HG03103 (cell line): ENCODE measurements around the gene CD40.

ENCODE experiments used
- ATAC-seq: cut with Tn5 transposase; IDR thresholded peaks from one replicate; pipeline ENCODE4 v1.9.1; 2021; ENCODE audit warnings: low read depth; ENCODE audit not compliant: unreplicated experiment

CD40 gene

GRCh38 chr20:46117704-46118467, at the start of gene CD40:
CD40 (plus strand) TSS chr20:46118314; CDS start chr20:46118344, 30 bp downstream.
- ATAC-seq: peak; percentile 58

GRCh38 chr20:46070215-46070900, 47.8 kb upstream of the CD40 start:
- no peak for ATAC-seq

- no peak for ATAC-seq
These were observed 46.5 kb upstream of the CD40 start for GRCh38 chr20:46071573-46071972.

- ATAC-seq: no peak
These were observed 45.1 kb upstream of the CD40 start for GRCh38 chr20:46073024-46073423.

GRCh38 chr20:46073443-46073842, 44.7 kb upstream of the CD40 start:
- ATAC-seq: no peak

- ATAC-seq: no peak
These were observed 44.1 kb upstream of the CD40 start for GRCh38 chr20:46074006-46074405.

- no peak for ATAC-seq
These were observed 41.3 kb upstream of the CD40 start for GRCh38 chr20:46076806-46077205.

GRCh38 chr20:46077642-46078305, 40.3 kb upstream of the CD40 start:
- ATAC-seq: no peak

- no peak for ATAC-seq
These were observed 39.2 kb upstream of the CD40 start for GRCh38 chr20:46078954-46079353.

- ATAC-seq: no peak
These were observed 37.0 kb upstream of the CD40 start for GRCh38 chr20:46081074-46081473.

GRCh38 chr20:46083101-46083500, 35.0 kb upstream of the CD40 start:
- no peak for ATAC-seq

- no peak for ATAC-seq
These were observed 34.5 kb upstream of the CD40 start for GRCh38 chr20:46083531-46084061.

- ATAC-seq: no peak
These were observed 33.3 kb upstream of the CD40 start for GRCh38 chr20:46084805-46085178.

- no peak for ATAC-seq
These were observed 32.8 kb upstream of the CD40 start for GRCh38 chr20:46085179-46085851.

GRCh38 chr20:46087161-46087560, 31.0 kb upstream of the CD40 start:
- ATAC-seq: no peak

GRCh38 chr20:46088409-46089166, 29.5 kb upstream of the CD40 start:
- ATAC-seq: no peak

GRCh38 chr20:46089167-46089416, 29.0 kb upstream of the CD40 start:
- peak; percentile 27 for ATAC-seq

GRCh38 chr20:46089417-46090388, 28.4 kb upstream of the CD40 start, which contains the start of gene NCOA5:
NCOA5 (minus strand) TSS chr20:46089962; CDS start chr20:46079424, 10,538 bp downstream.
- peak; percentile 71 for ATAC-seq
